BE2C (cell line): Measurements from ENCODE around the gene NFYC.

Experiments used
- DNase-seq: peaks from one replicate; pipeline ENCODE4 v3.0.0-alpha.2; 2020
- H3K27me3 ChIP-seq: fragments of 250-450 bp; sonication (Bioruptor Pico); 2 replicates; pipeline ENCODE4 v1.5.1; 2020; ENCODE audit warnings: mild to moderate bottlenecking
- H3K36me3 ChIP-seq: fragments of 250-450 bp; sonication (Bioruptor Pico); 2 replicates; pipeline ENCODE4 v1.5.1; 2020; ENCODE audit warnings: mild to moderate bottlenecking
- H3K4me1 ChIP-seq: fragments of 250-450 bp; sonication (Bioruptor Pico); 2 replicates; pipeline ENCODE4 v1.5.1; 2020
- H3K4me3 ChIP-seq: 2 replicates; pipeline ENCODE4 v1.5.1; 2011; ENCODE audit warnings: low read depth, low read length
- H3K9me3 ChIP-seq: fragments of 250-450 bp; sonication (Bioruptor Pico); 2 replicates; pipeline ENCODE4 v1.5.1; 2020
- CTCF ChIP-seq: IDR thresholded peaks from 2 replicates; pipeline ENCODE4 v1.5.1; 2012; ENCODE audit warnings: mild to moderate bottlenecking, low read depth, low read length

NFYC gene

GRCh38 chr1:40766017-40766416, 74.5 kb downstream of the NFYC start:
- H3K27me3 ChIP-seq, result no peaks in the 10 kb centered on the region
- DNase-seq, result no peak
- H3K4me3 ChIP-seq, result no peak overlapping the region
- no peak for TF ChIP-seq CTCF
- H3K36me3 ChIP-seq, result peaks cover 14% of the 10 kb centered on the region
- H3K4me1 ChIP-seq, result no peaks in the 10 kb centered on the region
- no peaks in the 10 kb centered on the region for H3K9me3 ChIP-seq

- no peaks in the 10 kb centered on the region for H3K27me3 ChIP-seq
- no peaks in the 10 kb centered on the region for H3K9me3 ChIP-seq
- H3K4me1 ChIP-seq, result no peaks in the 10 kb centered on the region
- H3K4me3 ChIP-seq, result no peak overlapping the region
- H3K36me3 ChIP-seq, result peaks cover 14% of the 10 kb centered on the region
- no peak for TF ChIP-seq CTCF
- DNase-seq, result no peak
These were observed 75.1 kb downstream of the NFYC start for GRCh38 chr1:40766560-40766959.

- Histone ChIP-seq H3K9me3 (no peaks in the 10 kb centered on the region), H3K27me3 (no peaks in the 10 kb centered on the region), H3K36me3 (peaks cover 14% of the 10 kb centered on the region), H3K4me1 (no peaks in the 10 kb centered on the region), H3K4me3 (no peak overlapping the region)
- DNase-seq, result no peak
- no peak for TF ChIP-seq CTCF
These were observed 76.9 kb downstream of the NFYC start for GRCh38 chr1:40768146-40768990.

- H3K27me3 ChIP-seq, result no peaks in the 10 kb centered on the region
- H3K36me3 ChIP-seq, result peaks cover 8% of the 10 kb centered on the region
- H3K4me1 ChIP-seq, result no peaks in the 10 kb centered on the region
- peak; percentile 25 for TF ChIP-seq CTCF
- DNase-seq, result no peak
- H3K4me3 ChIP-seq, result no peak overlapping the region
- no peaks in the 10 kb centered on the region for H3K9me3 ChIP-seq
These were observed 78.3 kb downstream of the NFYC start for GRCh38 chr1:40769815-40770214.

GRCh38 chr1:40770296-40771070, 79.0 kb downstream of the NFYC start:
- Histone ChIP-seq H3K36me3 (peaks cover 8% of the 10 kb centered on the region), H3K9me3 (no peaks in the 10 kb centered on the region), H3K4me1 (no peaks in the 10 kb centered on the region), H3K27me3 (no peaks in the 10 kb centered on the region), H3K4me3 (no peak overlapping the region)
- no peak for DNase-seq
- TF ChIP-seq CTCF, result no peak; the same call in 1 of the 2 replicates
